ENCODE results near the gene INPP4A. TPM values are rescaled to one million over a fixed set of nuclear protein-coding genes. Genes with fewer than 3 reads are reported as not detected.

INPP4A gene
- total RNA-seq, 4 donors from 2014 or later, result 30.7 to 58.9 (median 39.4) TPM

GRCh38 chr2:98455494-98455976 lies 10.9 kb downstream of the INPP4A start:
- Histone ChIP-seq H3K4me1 (peaks cover 34 to 97% (median 86%) of the 10 kb centered on the region in 4 donors), H3K9me3 (no peaks in the 10 kb centered on the region), H3K27ac (replicated peaks in 1 of 4) (peak overlapping the region; percentile 46 to 71 (median 56)), H3K4me3 (no peak overlapping the region), H3K27me3 (no peaks in the 10 kb centered on the region), H3K36me3 (peaks cover 0 to 4% (median 0%) of the 10 kb centered on the region in 4 donors)
- TF ChIP-seq CTCF (IDR thresholded peaks at IDR 0.05) (no peak), POLR2A (IDR thresholded peaks at IDR 0.05; ENCODE audit: low read depth) (no peak), EP300 (IDR thresholded peaks at IDR 0.05) (no peak), POLR2AphosphoS5 (IDR thresholded peaks at IDR 0.05) (no peak)
- WGBS, result 57% methylated on average over 4 of the region's 4 CpGs
- no peak for DNase-seq (ENCODE audit: extremely low spot score)
- intact Hi-C loops (cut with DNase I), result no loop called here

- H3K4me1 ChIP-seq, result peaks cover 36 to 97% (median 86%) of the 10 kb centered on the region in 4 donors
- peaks cover 0 to 4% (median 0%) of the 10 kb centered on the region in 4 donors for H3K36me3 ChIP-seq
- DNase-seq (ENCODE audit: extremely low spot score), result no peak
- H3K9me3 ChIP-seq, result no peaks in the 10 kb centered on the region
- no peak overlapping the region for H3K4me3 ChIP-seq
- TF ChIP-seq POLR2A (IDR thresholded peaks at IDR 0.05; ENCODE audit: low read depth) (no peak), CTCF (IDR thresholded peaks at IDR 0.05) (no peak), EP300 (IDR thresholded peaks at IDR 0.05) (no peak), POLR2AphosphoS5 (IDR thresholded peaks at IDR 0.05) (no peak)
- intact Hi-C loops (cut with DNase I), result no loop called here
- no peaks in the 10 kb centered on the region for H3K27me3 ChIP-seq
- 64% methylated on average over 4 of the region's 4 CpGs for WGBS
- H3K27ac ChIP-seq (replicated peaks in 1 of 4), result peak overlapping the region; percentile 24 to 53 (median 47)
These were observed 12.5 kb downstream of the INPP4A start for GRCh38 chr2:98457045-98457696.

- H3K27me3 ChIP-seq, result no peaks in the 10 kb centered on the region
- peaks cover 0 to 4% (median 0%) of the 10 kb centered on the region in 4 donors for H3K36me3 ChIP-seq
- no peak for TF ChIP-seq EP300 (IDR thresholded peaks at IDR 0.05)
- no peak for TF ChIP-seq POLR2AphosphoS5 (IDR thresholded peaks at IDR 0.05)
- no peak for TF ChIP-seq POLR2A (IDR thresholded peaks at IDR 0.05; ENCODE audit: low read depth)
- TF ChIP-seq CTCF (IDR thresholded peaks at IDR 0.05), result no peak
- H3K4me1 ChIP-seq, result peaks cover 37 to 96% (median 77%) of the 10 kb centered on the region in 4 donors
- no peak overlapping the region for H3K27ac ChIP-seq (replicated peaks in 1 of 4)
- intact Hi-C loops (cut with DNase I), result no loop called here
- no peak for DNase-seq (ENCODE audit: extremely low spot score)
- H3K4me3 ChIP-seq, result no peak overlapping the region
- H3K9me3 ChIP-seq, result no peaks in the 10 kb centered on the region
- WGBS, result 85% methylated on average over 4 of the region's 4 CpGs
These were observed 13.5 kb downstream of the INPP4A start for GRCh38 chr2:98458207-98458606.

- Histone ChIP-seq H3K27ac (replicated peaks in 1 of 4) (no peak overlapping the region), H3K36me3 (peaks cover 0 to 4% (median 0%) of the 10 kb centered on the region in 4 donors), H3K4me1 (peaks cover 42 to 96% (median 80%) of the 10 kb centered on the region in 4 donors), H3K4me3 (no peak overlapping the region), H3K9me3 (no peaks in the 10 kb centered on the region), H3K27me3 (no peaks in the 10 kb centered on the region)
- TF ChIP-seq EP300 (IDR thresholded peaks at IDR 0.05), result no peak
- TF ChIP-seq CTCF (IDR thresholded peaks at IDR 0.05), result no peak
- no peak for TF ChIP-seq POLR2AphosphoS5 (IDR thresholded peaks at IDR 0.05)
- TF ChIP-seq POLR2A (IDR thresholded peaks at IDR 0.05; ENCODE audit: low read depth), result no peak
- intact Hi-C loops (cut with DNase I), result no loop called here
- 94% methylated on average over 14 of the region's 14 CpGs for WGBS
- no peak for DNase-seq (ENCODE audit: extremely low spot score)
These were observed 14.2 kb downstream of the INPP4A start for GRCh38 chr2:98458667-98459380.
